A673 (cell line): ENCODE data around the gene KRT86.

Experiments used
- CTCF ChIP-seq: fragments of 300-800, 200-600 bp; sonication (generic); conservative IDR thresholded peaks from 2 replicates; pipeline ENCODE4 v1.5.1; 2017; ENCODE audit warnings: low read depth, mild to moderate bottlenecking, antibody characterized with exemption, low read length, moderate library complexity, mixed read lengths
- EZH2 ChIP-seq: fragments of 200-600 bp; sonication (generic); IDR thresholded peaks from 2 replicates; pipeline ENCODE4 v1.6.1; 2017; ENCODE audit warnings: borderline replicate concordance, low read depth, mild to moderate bottlenecking, mixed read lengths, antibody characterized with exemption, low read length; ENCODE audit not compliant: poor library complexity, severe bottlenecking

DNA sequence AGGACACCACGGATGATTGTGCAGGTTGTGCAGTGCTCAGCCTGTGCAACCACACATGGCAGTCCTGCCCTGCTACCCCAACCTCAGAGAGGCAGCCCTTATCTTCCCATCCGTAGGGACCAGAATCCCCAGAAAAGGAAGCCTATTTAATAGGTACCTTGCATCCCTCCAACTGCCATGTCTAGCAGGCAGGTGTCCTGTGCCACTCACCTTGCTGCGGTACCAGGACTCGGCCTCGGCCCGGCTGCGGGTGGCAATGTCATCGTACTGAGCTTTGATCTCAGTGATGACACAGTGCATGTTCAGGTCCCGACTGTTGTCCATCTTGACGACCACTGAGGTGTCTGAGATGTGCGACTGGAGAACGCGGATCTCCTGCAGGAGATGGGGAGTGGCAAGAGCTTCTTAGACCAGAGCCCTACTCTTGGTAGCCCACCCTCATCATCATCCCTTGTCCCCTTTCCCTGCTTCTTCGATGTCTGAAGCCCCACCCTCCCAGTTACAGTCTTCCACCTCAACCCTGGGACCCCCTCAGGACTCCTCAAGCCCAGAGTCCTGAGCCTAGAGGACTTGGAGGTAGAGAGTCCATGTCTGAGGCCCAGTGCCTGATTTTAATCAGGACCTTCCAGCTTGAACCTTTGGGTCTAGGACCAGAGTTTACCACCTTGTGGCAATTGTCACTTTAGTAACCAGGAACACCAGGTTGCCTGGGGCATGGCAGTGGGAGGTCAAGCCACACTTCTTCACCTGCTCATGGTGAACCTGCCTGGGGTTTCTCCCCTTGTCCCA is 20.9 kb upstream of the KRT86 start:
- no peak for TF ChIP-seq EZH2
- TF ChIP-seq CTCF: no peak
